ENCODE data around the gene DOCK11.

GRCh38 chrX:118595501-118596042, 100.0 kb downstream of the DOCK11 start:
- no peak for TF ChIP-seq POLR2AphosphoS5 (IDR thresholded peaks at IDR 0.05; ENCODE audit: low read depth, low read length)
- TF ChIP-seq REST (IDR thresholded peaks at IDR 0.05; ENCODE audit: insufficient read depth in 1 of 2, low read depth in 2 of 2, low read length in 2 of 2): no peak
- no peak for TF ChIP-seq TAF1 (IDR thresholded peaks at IDR 0.05; ENCODE audit: borderline replicate concordance, insufficient read depth, low read length)
- TF ChIP-seq FOXP2 (optimal IDR thresholded peaks at IDR 0.05; ENCODE audit: borderline replicate concordance, extremely low read depth, extremely low read length, insufficient read depth): no peak

All from PFSK-1 (cell line).